HCT116 (cell line): Measurements from ENCODE around the gene CEP43. TPM values are rescaled to one million over a fixed set of nuclear protein-coding genes. Genes with fewer than 3 reads are reported as not detected.

Experiments used
- ATAC-seq: fragments of 200-7000 bp; cut with Tn5 transposase; 2 replicates; pipeline ENCODE4 v1.9.1; 2020; ENCODE audit warnings: mild to moderate bottlenecking, moderate library complexity
- BruUV-seq: library from RNA; stranded (reverse); fragments of 400-500 nt; replicated peaks from 2 replicates; lab custom pipeline; 2021; lab: Mats Ljungman, UMichigan
- CTCF ChIA-PET: fragments of 300-600 bp; sonication (Branson Sonifier 250); formaldehyde crosslinking; loops from one replicate; lab custom pipeline; 2021; ENCODE audit warnings: antibody characterized with exemption; lab: Charles Lee
- POLR2A ChIA-PET: fragments of 300-600, 350-600 bp; sonication (Branson Sonifier 250); formaldehyde crosslinking; loops from one replicate; lab custom pipeline; 2021; ENCODE audit warnings: antibody characterized with exemption; lab: Charles Lee
- RAD21 ChIA-PET, 2 experiments: fragments of 300-600 bp; sonication (Branson Sonifier 250); formaldehyde crosslinking; loops; one replicate each; lab custom pipeline; 2023; ENCODE audit warnings: low total read pairs in 2 of 2; ENCODE audit not compliant: uncharacterized antibody in 2 of 2, unreplicated experiment in 2 of 2, low non-redundant PET in 1 of 2; lab: Charles Lee
- DNase-seq: peaks from one replicate; pipeline ENCODE4 v3.0.0-alpha.2; 2010; ENCODE audit warnings: low read depth, low spot score
- H2AFZ ChIP-seq: fragments of 200-600 bp; shearing (Covaris generic), sonication (generic); 2 replicates; pipeline ENCODE4 v1.6.1; 2017; ENCODE audit warnings: low read depth, mixed run types, mixed read lengths, antibody characterized with exemption, low read length; ENCODE audit not compliant: poor library complexity, severe bottlenecking
- H3K27ac ChIP-seq: 2 replicates; pipeline ENCODE4 v1.5.1; 2012; ENCODE audit warnings: low read depth, low read length
- H3K27me3 ChIP-seq: fragments of 200-600 bp; sonication (generic); 2 replicates; pipeline ENCODE4 v1.6.1; 2016; ENCODE audit warnings: mixed run types, low read length, mixed read lengths; ENCODE audit not compliant: insufficient read depth
- H3K36me3 ChIP-seq, 2 experiments: fragments of 200-500 bp in 1 of 2; fragments of 200-600 bp in 1 of 2; sonication (Bioruptor generic) in 1 of 2; sonication (generic) in 1 of 2; 2 replicates each; pipeline versions ENCODE4 v1.5.1 to v1.6.1; 2014 to 2016; ENCODE audit warnings: low read length in 2 of 2, inconsistent platforms in 1 of 2, mixed read lengths in 1 of 2, mixed run types in 1 of 2; ENCODE audit not compliant: insufficient read depth in 2 of 2, control insufficient read depth in 1 of 2
- H3K4me1 ChIP-seq, 2 experiments: fragments of 200-600 bp in 1 of 2; sonication (generic) in 1 of 2; 2 replicates each; pipeline versions ENCODE4 v1.5.1 to v1.6.1; 2012 to 2017; ENCODE audit warnings: low read length in 2 of 2, inconsistent platforms in 1 of 2, mild to moderate bottlenecking in 1 of 2, mixed read lengths in 1 of 2, mixed run types in 1 of 2, moderate library complexity in 1 of 2; ENCODE audit not compliant: insufficient read depth in 2 of 2, control insufficient read depth in 1 of 2
- H3K4me2 ChIP-seq: fragments of 200-600 bp; sonication (generic); 2 replicates; pipeline ENCODE4 v1.6.1; 2017; ENCODE audit warnings: mixed run types, low read length, mixed read lengths
- H3K4me3 ChIP-seq, 2 experiments: fragments of 200-600 bp in 1 of 2; sonication (generic) in 1 of 2; replicated peaks in 1 of 2; 2 replicates each; pipeline ENCODE4 v1.5.1; 2011 to 2016; ENCODE audit warnings: low read length in 2 of 2, control low read depth in 1 of 2, low read depth in 1 of 2, mild to moderate bottlenecking in 1 of 2, mixed read lengths in 1 of 2, mixed run types in 1 of 2
- H3K79me2 ChIP-seq: fragments of 200-600 bp; sonication (generic); 2 replicates; pipeline ENCODE4 v1.6.1; 2017; ENCODE audit warnings: mild to moderate bottlenecking, mixed run types, low read length, moderate library complexity, mixed read lengths; ENCODE audit not compliant: insufficient read depth
- H3K9ac ChIP-seq: fragments of 200-600 bp; sonication (generic); 2 replicates; pipeline ENCODE4 v1.6.1; 2016; ENCODE audit warnings: low read length, mixed read lengths
- H3K9me2 ChIP-seq: fragments of 200-600 bp; sonication (generic), shearing (Covaris generic); 2 replicates; pipeline ENCODE4 v1.6.1; 2017; ENCODE audit warnings: mixed run types, mild to moderate bottlenecking, moderate library complexity; ENCODE audit not compliant: insufficient read depth
- H3K9me3 ChIP-seq, 2 experiments: fragments of 200-500 bp in 1 of 2; fragments of 200-600 bp in 1 of 2; sonication (Bioruptor generic) in 1 of 2; sonication (generic) in 1 of 2; 2 replicates each; pipeline ENCODE4 v1.6.1; 2014 to 2017; ENCODE audit warnings: low read length in 2 of 2, mixed read lengths in 2 of 2, inconsistent platforms in 1 of 2, low read depth in 1 of 2, mild to moderate bottlenecking in 1 of 2, mixed run types in 1 of 2, moderate library complexity in 1 of 2; ENCODE audit not compliant: control insufficient read depth in 1 of 2, insufficient read depth in 1 of 2
- H4K20me1 ChIP-seq: fragments of 200-600 bp; sonication (generic), shearing (Covaris generic); 2 replicates; pipeline ENCODE4 v1.6.1; 2017; ENCODE audit warnings: mixed run types, mild to moderate bottlenecking, moderate library complexity; ENCODE audit not compliant: insufficient read depth
- CBX3 ChIP-seq: IDR thresholded peaks from 2 replicates; pipeline ENCODE4 v1.6.1; 2012; ENCODE audit warnings: low read depth
- EGR1 ChIP-seq: IDR thresholded peaks from 2 replicates; pipeline ENCODE4 v1.6.1; 2012; ENCODE audit warnings: low read depth
- SIN3A ChIP-seq: IDR thresholded peaks from 2 replicates; pipeline ENCODE4 v1.6.1; 2012; ENCODE audit warnings: low read depth
- intact Hi-C: fragments of 100-400 bp; cut with micrococcal nuclease; formaldehyde crosslinking; loops from 2 replicates; pipeline ENCODE4 v1.10.0; 2022
- total RNA-seq: library from RNA; stranded (reverse); gene quantifications from one replicate; pipeline ENCODE4 v1.2.1, GENCODE V29; 2021; ENCODE audit not compliant: unreplicated experiment
- TF ChIP-seq, protein P1 (sequence below), 3 experiments: fragments of 200-600 bp in 1 of 3; sonication (generic) in 1 of 3; IDR thresholded peaks in 2 of 3; conservative IDR thresholded peaks in 1 of 3; 2 replicates each; pipeline ENCODE4 v1.5.1; 2012 to 2017; ENCODE audit warnings: low read depth in 2 of 3, low read length in 2 of 3, antibody characterized with exemption in 1 of 3, borderline replicate concordance in 1 of 3, control low read depth in 1 of 3, mild to moderate bottlenecking in 1 of 3, mixed read lengths in 1 of 3, mixed run types in 1 of 3, moderate library complexity in 1 of 3; ENCODE audit not compliant: insufficient read depth in 1 of 3
- TF ChIP-seq, protein P2 (sequence below): IDR thresholded peaks from 2 replicates; pipeline ENCODE4 v1.6.1; 2011; ENCODE audit warnings: mild to moderate bottlenecking, low read length, moderate library complexity; ENCODE audit not compliant: insufficient replicate concordance; ENCODE audit errors: extremely low read depth

The CEP43 gene
- total RNA-seq, 1 experiment from 2014 or later = 15.8 TPM

DNA sequence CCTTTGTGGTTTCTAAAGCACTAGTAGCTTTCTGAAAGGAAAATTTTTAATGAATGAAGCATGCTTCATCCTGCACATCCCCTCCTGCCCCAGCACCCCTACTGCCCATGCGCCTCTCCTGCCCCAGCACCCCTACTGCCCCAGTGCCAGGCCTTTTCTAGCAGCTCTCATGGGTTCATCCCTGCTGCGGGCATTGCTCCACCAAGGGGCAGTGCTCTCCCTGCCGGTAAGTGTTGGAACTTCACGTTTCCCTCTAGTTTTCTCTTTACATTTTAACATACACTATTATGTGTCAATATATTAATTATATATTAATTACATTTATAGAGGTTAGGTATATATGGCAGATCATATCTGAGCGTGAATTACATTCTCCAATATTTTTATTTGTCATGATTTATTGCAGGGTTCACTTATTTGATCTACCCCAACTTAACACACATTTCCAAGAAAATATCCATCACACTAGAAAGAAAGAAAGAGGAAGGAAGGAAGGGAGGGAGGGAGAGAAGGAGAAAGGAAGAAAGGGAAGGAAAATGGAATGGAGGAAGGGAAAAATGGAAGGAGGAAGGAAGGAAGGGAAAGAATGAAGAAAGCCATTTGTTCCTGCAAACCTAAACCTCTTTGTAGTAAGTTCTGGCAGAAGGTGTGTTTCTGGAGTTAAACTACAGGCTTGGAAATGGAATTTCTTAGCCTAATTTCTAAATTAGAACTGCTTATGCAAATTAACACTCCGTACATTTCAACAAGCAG lies 46.8 kb downstream of the CEP43 start (continued):
- TF ChIP-seq CBX3 = no peak

DNA sequence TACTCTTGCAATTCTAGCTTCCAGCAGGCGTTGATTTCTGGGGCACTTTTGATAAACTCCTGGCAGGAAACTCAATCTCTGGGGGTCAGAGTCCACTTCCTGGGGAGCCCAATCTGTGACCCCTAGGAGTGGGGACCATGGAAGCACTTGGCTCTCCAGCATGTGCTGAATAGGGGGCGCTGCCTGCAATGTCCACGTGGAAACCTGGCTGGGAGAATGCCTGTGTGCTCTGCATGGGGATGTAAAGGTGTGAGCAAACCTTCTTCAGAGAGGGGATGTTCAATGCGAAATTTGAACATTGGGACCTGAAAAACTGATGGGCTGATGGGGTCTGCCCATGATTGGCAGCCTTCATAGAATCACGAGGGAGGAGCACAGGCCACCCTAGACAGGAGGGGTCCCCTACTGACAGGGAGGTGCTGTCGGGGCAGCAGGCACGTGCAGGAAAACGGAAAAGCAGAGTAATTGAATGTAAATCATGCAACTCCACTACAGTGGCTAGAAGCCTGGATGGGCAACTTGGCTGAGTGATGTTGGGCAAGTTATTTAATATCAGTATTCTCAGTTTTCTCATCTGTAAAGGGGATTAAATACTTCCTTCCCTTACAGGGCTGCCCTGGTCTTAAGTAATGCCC lies 47.8 kb downstream of the CEP43 start:
- no TSS peak for BruUV-seq
- DNase-seq (no peak), ATAC-seq (no peak)
- Histone ChIP-seq H4K20me1 (no peaks in the 10 kb centered on the region), H3K79me2 (no peaks in the 10 kb centered on the region), H3K4me1 (no peaks in the 10 kb centered on the region), H3K9ac (no peak overlapping the region), H3K4me2 (no peak overlapping the region), H3K9me2 (no peaks in the 10 kb centered on the region), H3K36me3 (no peaks in the 10 kb centered on the region; a peak in 1 of 4 replicates), H3K27me3 (no peaks in the 10 kb centered on the region), H3K27ac (no peak overlapping the region)
- POLR2A ChIA-PET = no interaction called here
- intact Hi-C loops = no loop called here
- TF ChIP-seq, protein P1, sequence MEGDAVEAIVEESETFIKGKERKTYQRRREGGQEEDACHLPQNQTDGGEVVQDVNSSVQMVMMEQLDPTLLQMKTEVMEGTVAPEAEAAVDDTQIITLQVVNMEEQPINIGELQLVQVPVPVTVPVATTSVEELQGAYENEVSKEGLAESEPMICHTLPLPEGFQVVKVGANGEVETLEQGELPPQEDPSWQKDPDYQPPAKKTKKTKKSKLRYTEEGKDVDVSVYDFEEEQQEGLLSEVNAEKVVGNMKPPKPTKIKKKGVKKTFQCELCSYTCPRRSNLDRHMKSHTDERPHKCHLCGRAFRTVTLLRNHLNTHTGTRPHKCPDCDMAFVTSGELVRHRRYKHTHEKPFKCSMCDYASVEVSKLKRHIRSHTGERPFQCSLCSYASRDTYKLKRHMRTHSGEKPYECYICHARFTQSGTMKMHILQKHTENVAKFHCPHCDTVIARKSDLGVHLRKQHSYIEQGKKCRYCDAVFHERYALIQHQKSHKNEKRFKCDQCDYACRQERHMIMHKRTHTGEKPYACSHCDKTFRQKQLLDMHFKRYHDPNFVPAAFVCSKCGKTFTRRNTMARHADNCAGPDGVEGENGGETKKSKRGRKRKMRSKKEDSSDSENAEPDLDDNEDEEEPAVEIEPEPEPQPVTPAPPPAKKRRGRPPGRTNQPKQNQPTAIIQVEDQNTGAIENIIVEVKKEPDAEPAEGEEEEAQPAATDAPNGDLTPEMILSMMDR (IDR thresholded peaks at IDR 0.05 in 2 of 3, conservative IDR thresholded peaks at IDR 0.05 in 1 of 3; ENCODE audit: borderline replicate concordance in 1 of 3, insufficient read depth in 1 of 3, low read depth in 2 of 3, low read length in 2 of 3) = no peak
- TF ChIP-seq, protein P2, sequence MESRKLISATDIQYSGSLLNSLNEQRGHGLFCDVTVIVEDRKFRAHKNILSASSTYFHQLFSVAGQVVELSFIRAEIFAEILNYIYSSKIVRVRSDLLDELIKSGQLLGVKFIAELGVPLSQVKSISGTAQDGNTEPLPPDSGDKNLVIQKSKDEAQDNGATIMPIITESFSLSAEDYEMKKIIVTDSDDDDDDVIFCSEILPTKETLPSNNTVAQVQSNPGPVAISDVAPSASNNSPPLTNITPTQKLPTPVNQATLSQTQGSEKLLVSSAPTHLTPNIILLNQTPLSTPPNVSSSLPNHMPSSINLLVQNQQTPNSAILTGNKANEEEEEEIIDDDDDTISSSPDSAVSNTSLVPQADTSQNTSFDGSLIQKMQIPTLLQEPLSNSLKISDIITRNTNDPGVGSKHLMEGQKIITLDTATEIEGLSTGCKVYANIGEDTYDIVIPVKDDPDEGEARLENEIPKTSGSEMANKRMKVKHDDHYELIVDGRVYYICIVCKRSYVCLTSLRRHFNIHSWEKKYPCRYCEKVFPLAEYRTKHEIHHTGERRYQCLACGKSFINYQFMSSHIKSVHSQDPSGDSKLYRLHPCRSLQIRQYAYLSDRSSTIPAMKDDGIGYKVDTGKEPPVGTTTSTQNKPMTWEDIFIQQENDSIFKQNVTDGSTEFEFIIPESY = no peak
- TF ChIP-seq EGR1 (no peak), SIN3A (no peak)
- TF ChIP-seq, all 23 proteins: peak for 0
- RAD21 ChIA-PET = no interaction called here
- Histone ChIP-seq H3K9me3 (no peaks in the 10 kb centered on the region), H2AFZ (no peak overlapping the region), H3K4me3 (no peak overlapping the region)
- CTCF ChIA-PET = no interaction called here
